Vagina (tissue), 2 donors: ENCODE data around the gene ISG15. TPM values are rescaled to one million over a fixed set of nuclear protein-coding genes. Genes with fewer than 3 reads are reported as not detected.

Experiments used
- DNase-seq, 2 donors: peaks; one replicate each; pipeline ENCODE4 v3.0.0-alpha.2; 2017; ENCODE audit errors: extremely low spot score in 2 of 2
- H3K27ac ChIP-seq: fragments of 200-600 bp; sonication (generic); one replicate; pipeline ENCODE4 v1.5.1; 2019
- H3K27me3 ChIP-seq: fragments of 200-600 bp; sonication (generic); one replicate; pipeline ENCODE4 v1.5.1; 2019
- H3K36me3 ChIP-seq, 2 donors: fragments of 200-600 bp; sonication (generic); one replicate each; pipeline ENCODE4 v1.5.1; 2017 to 2019
- H3K4me1 ChIP-seq: fragments of 200-600 bp; sonication (generic); one replicate; pipeline ENCODE4 v1.5.1; 2019
- H3K4me3 ChIP-seq, 2 donors: fragments of 200-600 bp; sonication (generic); 1 replicate in 1 of 2; 2 replicates in 1 of 2; pipeline ENCODE4 v1.5.1; 2016 to 2019
- H3K9me3 ChIP-seq: fragments of 200-600 bp; sonication (generic); one replicate; pipeline ENCODE4 v1.5.1; 2019
- CTCF ChIP-seq, 3 experiments: fragments of 450-650 bp in 2 of 3; fragments of 200-600 bp in 1 of 3; sonication (generic) in 1 of 3; IDR thresholded peaks; one replicate each; pipeline ENCODE4 v1.5.1; 2017 to 2019; ENCODE audit warnings: antibody characterized with exemption in 3 of 3, mild to moderate bottlenecking in 2 of 3, moderate library complexity in 2 of 3
- POLR2A ChIP-seq, 2 donors: fragments of 450-650 bp; IDR thresholded peaks; one replicate each; pipeline ENCODE4 v1.6.1; 2017; ENCODE audit warnings: antibody characterized with exemption in 2 of 2, mild to moderate bottlenecking in 2 of 2, moderate library complexity in 2 of 2
- POLR2AphosphoS5 ChIP-seq, 2 donors: sonication (generic); formaldehyde crosslinking; IDR thresholded peaks; one replicate each; pipeline ENCODE4 v1.9.0; 2017; ENCODE audit warnings: antibody characterized with exemption in 2 of 2, mild to moderate bottlenecking in 2 of 2, low read depth in 1 of 2; ENCODE audit not compliant: insufficient read depth in 1 of 2
- intact Hi-C: fragments of 100-400 bp; cut with DNase I; formaldehyde crosslinking; loops from one replicate; pipeline ENCODE4 v1.15.1; 2023
- total RNA-seq: library from RNA; depleted of rRNA; stranded (reverse); fragments of >200 nt; gene quantifications from one replicate; pipeline ENCODE4 v1.2.3, GENCODE V29; 2016

ISG15 gene
- total RNA-seq, 1 donor from 2014 or later = 29.0 TPM

DNA sequence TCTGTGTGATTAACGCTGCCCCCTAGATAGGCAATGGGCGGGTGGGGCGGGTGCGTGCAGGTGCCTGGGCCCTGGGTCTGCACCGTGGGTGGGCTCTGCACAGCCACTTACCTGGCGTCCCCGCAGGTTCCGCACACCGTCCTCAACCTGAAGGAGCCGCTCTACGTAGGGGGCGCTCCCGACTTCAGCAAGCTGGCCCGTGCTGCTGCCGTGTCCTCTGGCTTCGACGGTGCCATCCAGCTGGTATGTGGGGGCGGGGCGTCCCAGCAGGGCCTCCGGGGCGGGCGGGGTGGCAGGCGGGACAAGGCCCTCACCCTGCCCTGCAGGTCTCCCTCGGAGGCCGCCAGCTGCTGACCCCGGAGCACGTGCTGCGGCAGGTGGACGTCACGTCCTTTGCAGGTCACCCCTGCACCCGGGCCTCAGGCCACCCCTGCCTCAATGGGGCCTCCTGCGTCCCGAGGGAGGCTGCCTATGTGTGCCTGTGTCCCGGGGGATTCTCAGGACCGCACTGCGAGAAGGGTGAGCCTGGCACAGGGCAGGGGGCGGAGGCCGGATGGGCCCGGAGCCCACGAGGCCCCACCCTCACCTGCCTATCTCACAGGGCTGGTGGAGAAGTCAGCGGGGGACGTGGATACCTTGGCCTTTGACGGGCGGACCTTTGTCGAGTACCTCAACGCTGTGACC lies 38.0 kb downstream of the ISG15 start:
- H3K36me3 ChIP-seq = peaks cover 0 to 10% of the 10 kb centered on the region in 2 donors
- H3K9me3 ChIP-seq = no peaks in the 10 kb centered on the region
- H3K27ac ChIP-seq = no peak overlapping the region
- no peak overlapping the region for H3K4me3 ChIP-seq
- H3K27me3 ChIP-seq = no peaks in the 10 kb centered on the region
- DNase-seq = no peak
- intact Hi-C loops = no loop called here
- no peaks in the 10 kb centered on the region for H3K4me1 ChIP-seq
- no peak for TF ChIP-seq CTCF (IDR thresholded peaks at IDR 0.05)
- TF ChIP-seq POLR2AphosphoS5 (IDR thresholded peaks at IDR 0.05; ENCODE audit: insufficient read depth in 1 of 2, low read depth in 1 of 2) = no peak
- TF ChIP-seq POLR2A (IDR thresholded peaks at IDR 0.05) = no peak

DNA sequence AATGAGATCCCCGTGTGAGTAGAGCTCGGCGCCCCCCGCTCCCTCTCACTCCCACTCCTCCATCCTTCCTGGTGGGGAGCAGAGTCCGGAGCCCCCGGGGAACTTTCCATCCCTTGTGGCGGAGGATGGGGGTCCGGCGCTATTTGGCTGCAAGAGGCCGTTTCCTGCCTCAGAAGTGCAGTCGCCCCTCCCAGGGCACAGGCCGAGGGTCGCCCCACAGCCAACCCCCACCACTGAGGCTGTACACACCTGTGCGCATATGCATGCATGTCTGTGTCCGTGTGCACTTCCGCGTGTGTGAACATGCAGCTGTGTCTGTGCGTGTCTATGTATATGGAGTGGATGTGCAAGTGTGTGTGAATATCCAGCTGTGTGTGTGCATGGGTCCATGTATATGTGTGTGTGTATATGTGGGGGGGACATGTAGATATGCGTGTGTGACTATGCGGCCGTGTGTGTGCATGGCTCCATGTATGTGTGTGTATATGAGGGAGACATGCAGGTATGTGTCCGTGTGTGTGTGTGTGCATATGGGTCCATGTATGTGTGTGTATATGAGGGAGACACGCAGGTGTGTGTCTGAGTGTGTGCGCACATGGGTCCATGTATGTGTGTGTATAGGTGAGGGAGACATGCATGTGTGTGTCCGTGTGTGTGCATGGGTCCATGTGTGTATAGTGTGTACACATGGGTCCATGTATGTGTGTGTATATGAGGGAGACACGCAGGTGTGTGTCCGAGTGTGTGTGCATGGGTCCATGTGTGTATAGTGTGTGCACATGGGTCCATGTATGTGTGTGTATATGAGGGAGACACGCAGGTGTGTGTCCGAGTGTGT lies 38.9 kb downstream of the ISG15 start:
- no peak overlapping the region for H3K27ac ChIP-seq
- H3K27me3 ChIP-seq = no peaks in the 10 kb centered on the region
- H3K9me3 ChIP-seq = no peaks in the 10 kb centered on the region
- peaks cover 0 to 10% of the 10 kb centered on the region in 2 donors for H3K36me3 ChIP-seq
- TF ChIP-seq POLR2A (IDR thresholded peaks at IDR 0.05) = no peak
- TF ChIP-seq CTCF (IDR thresholded peaks at IDR 0.05) = no peak
- no peak for DNase-seq
- no peaks in the 10 kb centered on the region for H3K4me1 ChIP-seq
- intact Hi-C loops = no loop called here
- no peak overlapping the region for H3K4me3 ChIP-seq

GRCh38 chr1:1053022-1053421 lies 39.7 kb downstream of the ISG15 start:
- Histone ChIP-seq H3K27ac (no peak overlapping the region), H3K9me3 (no peaks in the 10 kb centered on the region), H3K4me1 (no peaks in the 10 kb centered on the region), H3K4me3 (no peak overlapping the region), H3K27me3 (no peaks in the 10 kb centered on the region), H3K36me3 (peaks cover 0 to 8% of the 10 kb centered on the region in 2 donors)
- no peak for TF ChIP-seq POLR2A (IDR thresholded peaks at IDR 0.05)
- no peak for TF ChIP-seq POLR2AphosphoS5 (IDR thresholded peaks at IDR 0.05; ENCODE audit: insufficient read depth in 1 of 2, low read depth in 1 of 2)
- TF ChIP-seq CTCF (IDR thresholded peaks at IDR 0.05) = no peak
- DNase-seq = no peak
- intact Hi-C loops = no loop called here

DNA sequence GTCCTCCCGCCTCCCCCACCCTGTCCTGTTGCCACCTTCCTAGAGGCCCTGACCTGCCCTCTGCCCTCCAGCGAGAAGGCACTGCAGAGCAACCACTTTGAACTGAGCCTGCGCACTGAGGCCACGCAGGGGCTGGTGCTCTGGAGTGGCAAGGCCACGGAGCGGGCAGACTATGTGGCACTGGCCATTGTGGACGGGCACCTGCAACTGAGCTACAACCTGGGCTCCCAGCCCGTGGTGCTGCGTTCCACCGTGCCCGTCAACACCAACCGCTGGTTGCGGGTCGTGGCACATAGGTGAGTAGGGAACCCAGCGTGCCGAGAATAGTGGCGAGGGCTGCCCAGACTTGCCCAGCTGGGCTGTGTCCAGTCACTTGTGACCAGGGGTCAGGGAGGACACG lies 40.4 kb downstream of the ISG15 start:
- TF ChIP-seq POLR2A (IDR thresholded peaks at IDR 0.05) (no peak), CTCF (IDR thresholded peaks at IDR 0.05) (no peak), POLR2AphosphoS5 (IDR thresholded peaks at IDR 0.05; ENCODE audit: insufficient read depth in 1 of 2, low read depth in 1 of 2) (no peak)
- H3K4me1 ChIP-seq = peaks cover 3% of the 10 kb centered on the region
- DNase-seq = no peak
- intact Hi-C loops = no loop called here
- no peak overlapping the region for H3K4me3 ChIP-seq
- no peaks in the 10 kb centered on the region for H3K9me3 ChIP-seq
- H3K36me3 ChIP-seq = peaks cover 0 to 7% of the 10 kb centered on the region in 2 donors
- no peaks in the 10 kb centered on the region for H3K27me3 ChIP-seq
- H3K27ac ChIP-seq = no peak overlapping the region
